Measurements from ENCODE around the gene MAP1B. TPM values are rescaled to one million over a fixed set of nuclear protein-coding genes. Genes with fewer than 3 reads are reported as not detected.

The MAP1B gene
- total and polyA plus RNA-seq, 2 of the 4 experiments (the other 2 are of a cell fraction): 41.1 to 183 TPM

- in situ Hi-C loops (cut with MboI; ENCODE audit: low sequenced_read_pairs): no loop called here
- Histone ChIP-seq H4K20me1 (ENCODE audit: insufficient read depth, low read length) (0 out of 2 replicates have a peak, but pooled peaks cover 4% of the 10 kb centered on the region), H3K4me3 (ENCODE audit: insufficient read depth, low read depth, low read length) (no peak overlapping the region)
- TF ChIP-seq RAD21 (IDR thresholded peaks at IDR 0.05; ENCODE audit: low read length) (no peak), ELK1 (IDR thresholded peaks at IDR 0.05; ENCODE audit: borderline replicate concordance, low read depth, low read length) (no peak), CEBPB (IDR thresholded peaks at IDR 0.05; ENCODE audit: low read depth, low read length) (no peak), RFX5 (IDR thresholded peaks at IDR 0.05; ENCODE audit: low read depth, low read length) (no peak), CHD1 (IDR thresholded peaks at IDR 0.05; ENCODE audit: low read depth, low read length) (no peak), BHLHE40 (IDR thresholded peaks at IDR 0.05; ENCODE audit: low read depth, low read length) (no peak), MAFK (IDR thresholded peaks at IDR 0.05; ENCODE audit: low read depth, low read length) (no peak), USF2 (IDR thresholded peaks at IDR 0.05; ENCODE audit: low read depth, low read length) (no peak), NFE2L2 (IDR thresholded peaks at IDR 0.05; ENCODE audit: low read depth, low read length) (no peak), RCOR1 (IDR thresholded peaks at IDR 0.05; ENCODE audit: insufficient replicate concordance, low read length) (no peak), SMC3 (IDR thresholded peaks at IDR 0.05; ENCODE audit: low read depth, low read length) (no peak), MAZ (IDR thresholded peaks at IDR 0.05; ENCODE audit: borderline replicate concordance, low read depth, low read length) (no peak), FOS (IDR thresholded peaks at IDR 0.05; ENCODE audit: low read depth, low read length) (no peak), MXI1 (IDR thresholded peaks at IDR 0.05; ENCODE audit: borderline replicate concordance, low read depth, low read length) (no peak), CTCF (conservative IDR thresholded peaks at IDR 0.05; ENCODE audit: low read depth, low read length) (no peak)
Observed at GRCh38 chr5:72179816-72180440, 72.7 kb downstream of the MAP1B start.

More at GRCh38 chr5:72179816-72180440, 72.7 kb downstream of the MAP1B start:
- Histone ChIP-seq H2BK20ac (ENCODE audit: low read depth, low read length) (peak overlapping the region; percentile 88), H2AK5ac (ENCODE audit: low read depth, low read length) (peak overlapping the region; percentile 94), H3K27me3 (ENCODE audit: control insufficient read depth, insufficient read depth, low read length) (no peaks in the 10 kb centered on the region), H3K4me1 (ENCODE audit: control insufficient read depth, insufficient read depth, low read length) (peaks cover 18% of the 10 kb centered on the region), H2BK5ac (ENCODE audit: low read depth, low read length, poor library complexity, severe bottlenecking) (peak overlapping the region; percentile 53), H3K79me1 (ENCODE audit: low read depth in 1 of 2, low read length in 2 of 2) (peaks cover 45 to 87% of the 10 kb centered on the region in 2 experiments), H3K36me3 (ENCODE audit: control insufficient read depth, insufficient read depth, low read length) (peaks cover 26% of the 10 kb centered on the region), H2AFZ (replicated peaks; ENCODE audit: low read length, poor library complexity) (peak overlapping the region; percentile 60), H3K18ac (ENCODE audit: low read depth, low read length) (peak overlapping the region; percentile 55), H3K23ac (ENCODE audit: low read depth, low read length) (peak overlapping the region; percentile 85), H3K56ac (ENCODE audit: extremely low read depth, insufficient read depth, low read length) (peak overlapping the region; percentile 80; the same call in 1 of the 2 replicates), H2BK15ac (ENCODE audit: low read depth, low read length) (peak overlapping the region; percentile 79; the same call in 2 of the 3 replicates), H3K4ac (ENCODE audit: low read depth, low read length) (peak overlapping the region; percentile 90), H3K9me3 (ENCODE audit: control insufficient read depth, insufficient read depth, low read length) (no peaks in the 10 kb centered on the region), H3K9me1 (ENCODE audit: insufficient read depth, low read length) (peaks cover 30% of the 10 kb centered on the region), H4K5ac (ENCODE audit: low read depth, low read length) (peak overlapping the region; percentile 76), H3K4me2 (ENCODE audit: low read depth, low read length) (peak overlapping the region; percentile 62), H2AK9ac (replicated peaks; ENCODE audit: low read depth, low read length, poor library complexity) (peak overlapping the region; percentile 68), H4K8ac (ENCODE audit: low read depth in 2 of 2, low read length in 2 of 2) (peak overlapping the region in 1 of 2 experiments; percentile 71; a peak in 3 of 4 replicates), H3K27ac (ENCODE audit: insufficient read depth, low read length) (peak overlapping the region; percentile 68; the same call in 1 of the 2 replicates), H4K91ac (ENCODE audit: insufficient read depth, low read depth, low read length) (peak overlapping the region; percentile 95), H2BK120ac (ENCODE audit: low read depth, low read length) (peak overlapping the region; percentile 94), H3K9ac (ENCODE audit: low read depth, low read length) (0 out of 2 replicates have a peak overlapping the region, but pooled peaks have one; percentile 6), H3K14ac (replicated peaks; ENCODE audit: low read depth, low read length) (peak overlapping the region; percentile 86)
- CTCF ChIA-PET: no interaction called here
- POLR2A ChIA-PET (ENCODE audit: unreplicated experiment): no interaction called here
- ATAC-seq (ENCODE audit: low read depth) (no peak), DNase-seq (no peak)
- dilution Hi-C loops (cut with HindIII; ENCODE audit: low sequenced_read_pairs, unreplicated experiment): no loop called here
- BruUV-seq (replicated peaks): no TSS peak
- WGBS, 2 experiments (ENCODE audit: extremely low coverage in 2 of 2, insufficient read length in 1 of 2): 63% methylated on average over 2 of the region's 11 CpGs; no CpG with 5 or more reads in 1 of the 2 experiments
- intact Hi-C loops (cut with micrococcal nuclease): no loop called here
